B cell (primary cell): ENCODE results near the gene CBARP. TPM values are rescaled to one million over a fixed set of nuclear protein-coding genes. Genes with fewer than 3 reads are reported as not detected.
A peak's percentile ranks its signal among the peaks of the same experiment; 100 is the strongest.

Experiments
- ATAC-seq: fragments of 200-7000 bp; cut with Tn5 transposase; one replicate; pipeline ENCODE4 v1.10.0; 2021; ENCODE audit warnings: low read depth, mild to moderate bottlenecking, moderate number of reproducible peaks, moderate library complexity
- CTCF ChIA-PET: fragments of 350-600 bp; sonication (Branson Sonifier 250); formaldehyde crosslinking; loops from one replicate; lab custom pipeline; 2021; ENCODE audit warnings: antibody characterized with exemption, inconsistent platforms; lab: Charles Lee
- POLR2A ChIA-PET: fragments of 350-600 bp; sonication (Branson Sonifier 250); formaldehyde crosslinking; loops from one replicate; lab custom pipeline; 2021; ENCODE audit warnings: antibody characterized with exemption; lab: Charles Lee
- DNase-seq: peaks from one replicate; pipeline ENCODE4 v3.0.0; 2013
- H2AFZ ChIP-seq: 2 replicates; pipeline ENCODE4 v1.6.1; 2012; ENCODE audit warnings: mild to moderate bottlenecking, low read depth, low read length; ENCODE audit not compliant: insufficient read depth, poor library complexity, severe bottlenecking
- H3K27ac ChIP-seq, 2 donors: 1 replicate in 1 of 2; 2 replicates in 1 of 2; pipeline ENCODE4 v1.5.1; 2012 to 2013; ENCODE audit warnings: low read length in 2 of 2, mild to moderate bottlenecking in 2 of 2, moderate library complexity in 1 of 2
- H3K27me3 ChIP-seq, 4 experiments: fragments of 200-600 bp in 1 of 4; sonication (generic) in 1 of 4; replicated peaks in 1 of 4; 1 replicate in 2 of 4; 2 replicates in 2 of 4; pipeline versions ENCODE4 v1.6.1 to v1.7.0; 2013 to 2016; ENCODE audit warnings: low read length in 3 of 4, mild to moderate bottlenecking in 2 of 4, mixed read lengths in 1 of 4, moderate library complexity in 1 of 4; ENCODE audit not compliant: insufficient read depth in 4 of 4, control insufficient read depth in 3 of 4; ENCODE audit errors: control extremely low read depth in 1 of 4
- H3K36me3 ChIP-seq, 2 experiments: replicated peaks in 1 of 2; 1 replicate in 1 of 2; 2 replicates in 1 of 2; pipeline versions ENCODE4 v1.6.1 to v1.7.1; 2013; ENCODE audit warnings: low read length in 1 of 2; ENCODE audit not compliant: insufficient read depth in 2 of 2, control insufficient read depth in 1 of 2; ENCODE audit errors: control extremely low read depth in 1 of 2, extremely low read depth in 1 of 2
- H3K4me1 ChIP-seq, 2 donors: fragments of 200-600 bp in 1 of 2; sonication (generic) in 1 of 2; 1 replicate in 1 of 2; 2 replicates in 1 of 2; pipeline versions ENCODE4 v1.5.1 to v1.6.1; 2013 to 2017; ENCODE audit warnings: low read length in 2 of 2; ENCODE audit not compliant: control insufficient read depth in 2 of 2, insufficient read depth in 2 of 2
- H3K4me2 ChIP-seq: replicated peaks from 2 replicates; pipeline ENCODE3; 2012; ENCODE audit warnings: mild to moderate bottlenecking, low read depth, low read length; ENCODE audit not compliant: poor library complexity, severe bottlenecking
- H3K4me3 ChIP-seq, 5 experiments: fragments of 200-600 bp in 1 of 5; sonication (generic) in 1 of 5; 1 replicate in 3 of 5; 2 replicates in 2 of 5; pipeline versions ENCODE4 v1.5.1 to v1.7.0; 2011 to 2016; ENCODE audit warnings: low read length in 4 of 5, mild to moderate bottlenecking in 4 of 5, low read depth in 2 of 5, control low read depth in 1 of 5, moderate library complexity in 1 of 5; ENCODE audit not compliant: insufficient read depth in 1 of 5; ENCODE audit errors: control extremely low read depth in 1 of 5, extremely low read depth in 1 of 5
- H3K79me2 ChIP-seq: fragments of 200-600 bp; sonication (generic); one replicate; pipeline ENCODE4 v1.6.0; 2016; ENCODE audit warnings: low read length; ENCODE audit not compliant: control insufficient read depth, insufficient read depth
- H3K9ac ChIP-seq: fragments of 200-600 bp; sonication (generic); 2 replicates; pipeline ENCODE4 v1.6.1; 2017; ENCODE audit warnings: mild to moderate bottlenecking, low read length, moderate library complexity
- H3K9me3 ChIP-seq, 3 donors: one replicate each; pipeline versions ENCODE4 v1.6.1 to v1.7.1; 2013; ENCODE audit warnings: low read length in 2 of 3; ENCODE audit not compliant: control insufficient read depth in 2 of 3, insufficient read depth in 1 of 3; ENCODE audit errors: control extremely low read depth in 1 of 3
- H4K20me1 ChIP-seq: 2 replicates; pipeline ENCODE4 v1.6.0; 2012; ENCODE audit warnings: mild to moderate bottlenecking, low read length; ENCODE audit not compliant: insufficient read depth, control insufficient read depth, poor library complexity, severe bottlenecking
- H3K27ac Mint-ChIP-seq: one replicate; pipeline ENCODE4 v1.8.0; 2021; ENCODE audit warnings: mixed read lengths
- H3K27me3 Mint-ChIP-seq: one replicate; pipeline ENCODE4 v1.8.0; 2021; ENCODE audit warnings: mixed read lengths
- H3K4me1 Mint-ChIP-seq: one replicate; pipeline ENCODE4 v1.8.0; 2021; ENCODE audit warnings: mixed read lengths
- H3K4me3 Mint-ChIP-seq: one replicate; pipeline ENCODE4 v1.8.0; 2021; ENCODE audit warnings: mixed read lengths
- H3K9me3 Mint-ChIP-seq: one replicate; pipeline ENCODE4 v1.8.0; 2022; ENCODE audit warnings: mixed read lengths; ENCODE audit not compliant: insufficient read depth
- EZH2 ChIP-seq: IDR thresholded peaks from 2 replicates; pipeline ENCODE4 v1.6.1; 2012; ENCODE audit warnings: borderline replicate concordance, low read depth, mild to moderate bottlenecking, moderate library complexity, low read length; ENCODE audit not compliant: insufficient read depth, poor library complexity, severe bottlenecking
- WGBS: methylation state at CpG from one replicate; pipeline ENCODE4 v1.1.5; 2013; ENCODE audit warnings: missing lambda C conversion rate; ENCODE audit not compliant: insufficient coverage; 5-methylcytosine and 5-hydroxymethylcytosine counted together
- intact Hi-C: fragments of 100-400 bp; cut with micrococcal nuclease; formaldehyde crosslinking; loops from one replicate; pipeline ENCODE4 v1.10.0; 2022
- polyA plus RNA-seq: library from polyadenylated mRNA; depleted of rRNA; stranded (reverse); fragments of >200 nt; gene quantifications from 2 replicates; pipeline ENCODE4 v1.2.3, GENCODE V29; 2012
- total RNA-seq, 2 donors: library from RNA; stranded (reverse); fragments of 120-200 nt in 1 of 2; gene quantifications; 1 replicate in 1 of 2; 2 replicates in 1 of 2; pipeline versions ENCODE4 v1.2.3 to v1.2.4, GENCODE V29; 2013 to 2022
- TF ChIP-seq, protein P1 (sequence below): fragments of 200-600 bp; IDR thresholded peaks from one replicate; pipeline ENCODE4 v1.8.0; 2022; ENCODE audit warnings: antibody characterized with exemption, mild to moderate bottlenecking

The CBARP gene
- total and polyA plus RNA-seq, 2 donors (not counting 1 experiment from before 2014, with no cell fraction given): not detected

DNA sequence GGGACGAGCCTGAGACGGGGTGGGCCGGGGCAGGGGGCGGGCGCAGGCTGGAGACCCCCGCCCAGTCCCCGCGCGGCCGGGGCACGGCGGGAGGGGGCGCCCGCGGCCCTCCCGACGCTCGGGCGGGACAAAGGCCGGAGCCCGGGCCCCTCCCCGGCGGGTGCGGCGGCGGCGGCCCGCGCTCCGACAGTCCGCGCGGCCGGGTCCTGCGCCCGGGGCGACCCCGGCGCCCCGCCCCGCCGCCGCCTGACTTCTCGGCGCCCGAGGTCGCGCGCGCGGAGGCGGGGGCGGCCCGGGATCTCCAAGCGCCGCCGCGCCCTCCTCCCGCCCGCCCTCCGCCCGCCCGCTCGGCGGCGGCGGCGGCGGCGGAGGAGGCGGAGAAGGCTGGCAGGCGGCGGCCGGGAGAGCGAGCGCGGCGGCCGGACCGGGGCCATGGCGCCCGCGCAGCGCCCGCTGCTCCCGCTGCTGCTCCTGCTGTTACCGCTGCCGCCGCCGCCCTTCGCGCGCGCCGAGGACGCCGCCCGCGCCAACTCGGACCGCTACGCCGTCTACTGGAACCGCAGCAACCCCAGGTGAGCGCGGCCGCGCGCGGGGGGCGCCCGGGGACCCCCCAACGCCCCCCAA lies 48.0 kb upstream of the CBARP start, which contains the start of gene EFNA2:
Gene EFNA2 (plus strand): TSS at position 137 of the 624 bp plus-strand sequence. CDS start 296 bp downstream, at position 433.
- POLR2A ChIA-PET: interaction anchor here (0.6 kb wide), 1 partner anchor 39 kb away, joined by 6 read pairs; no protein-coding TSS in a partner anchor
- no peak within 1 kb of the TSS for H3K9ac ChIP-seq
- H3K9me3 Mint-ChIP-seq: no peaks in the 10 kb centered on the region
- peak within 1 kb of the TSS; percentile 43 for H3K4me2 ChIP-seq
- H3K4me3 ChIP-seq: no peak within 1 kb of the TSS
- peaks cover 0 to 60% (median 21%) of the 10 kb centered on the region in 4 experiments for H3K27me3 ChIP-seq
- peaks cover 21% of the 10 kb centered on the region for H3K27me3 Mint-ChIP-seq
- CTCF ChIA-PET: no interaction called here
- no peak within 1 kb of the TSS for H2AFZ ChIP-seq
- no peaks in the 10 kb centered on the region for H3K36me3 ChIP-seq
- H3K79me2 ChIP-seq: no peaks in the 10 kb centered on the region
- ATAC-seq (no peak), DNase-seq (peak; percentile 34)
- no peak within 1 kb of the TSS for H3K27ac Mint-ChIP-seq
- intact Hi-C loops: no loop called here
- no peak within 1 kb of the TSS for H3K27ac ChIP-seq
- WGBS: 1% methylated on average over 112 of the region's 113 CpGs
- H4K20me1 ChIP-seq: peaks cover under 1% of the 10 kb centered on the region
- peak within 1 kb of the TSS; percentile 62 for H3K4me3 Mint-ChIP-seq
- peaks cover 15% of the 10 kb centered on the region for H3K4me1 Mint-ChIP-seq
- peaks cover 0 to 8% (median 0%) of the 10 kb centered on the region in 3 donors for H3K9me3 ChIP-seq
- H3K4me1 ChIP-seq: peaks cover 8 to 10% of the 10 kb centered on the region in 2 donors
- TF ChIP-seq, protein P1, sequence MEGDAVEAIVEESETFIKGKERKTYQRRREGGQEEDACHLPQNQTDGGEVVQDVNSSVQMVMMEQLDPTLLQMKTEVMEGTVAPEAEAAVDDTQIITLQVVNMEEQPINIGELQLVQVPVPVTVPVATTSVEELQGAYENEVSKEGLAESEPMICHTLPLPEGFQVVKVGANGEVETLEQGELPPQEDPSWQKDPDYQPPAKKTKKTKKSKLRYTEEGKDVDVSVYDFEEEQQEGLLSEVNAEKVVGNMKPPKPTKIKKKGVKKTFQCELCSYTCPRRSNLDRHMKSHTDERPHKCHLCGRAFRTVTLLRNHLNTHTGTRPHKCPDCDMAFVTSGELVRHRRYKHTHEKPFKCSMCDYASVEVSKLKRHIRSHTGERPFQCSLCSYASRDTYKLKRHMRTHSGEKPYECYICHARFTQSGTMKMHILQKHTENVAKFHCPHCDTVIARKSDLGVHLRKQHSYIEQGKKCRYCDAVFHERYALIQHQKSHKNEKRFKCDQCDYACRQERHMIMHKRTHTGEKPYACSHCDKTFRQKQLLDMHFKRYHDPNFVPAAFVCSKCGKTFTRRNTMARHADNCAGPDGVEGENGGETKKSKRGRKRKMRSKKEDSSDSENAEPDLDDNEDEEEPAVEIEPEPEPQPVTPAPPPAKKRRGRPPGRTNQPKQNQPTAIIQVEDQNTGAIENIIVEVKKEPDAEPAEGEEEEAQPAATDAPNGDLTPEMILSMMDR: no peak
- no peak for TF ChIP-seq EZH2
